H9 (cell line): ENCODE results near the gene GAMT. TPM values are rescaled to one million over a fixed set of nuclear protein-coding genes. Genes with fewer than 3 reads are reported as not detected.

Source experiments
- DNase-seq: peaks from one replicate; pipeline ENCODE4 v3.0.0-alpha.2; 2017
- H2AFZ ChIP-seq: one replicate; pipeline ENCODE4 v1.6.1; 2013; ENCODE audit warnings: mild to moderate bottlenecking, low read length, control low read depth, moderate library complexity
- H2AK5ac ChIP-seq: 2 replicates; pipeline ENCODE4 v1.6.1; 2013; ENCODE audit warnings: low read length, control low read depth, mixed read lengths; ENCODE audit not compliant: insufficient read length
- H2BK120ac ChIP-seq: one replicate; pipeline ENCODE4 v1.6.1; 2013; ENCODE audit warnings: low read depth, mild to moderate bottlenecking, low read length, control low read depth, inconsistent platforms; ENCODE audit not compliant: poor library complexity, severe bottlenecking
- H2BK12ac ChIP-seq: 2 replicates; pipeline ENCODE4 v1.6.1; 2013; ENCODE audit warnings: low read length, control low read depth, mixed read lengths, low read depth; ENCODE audit not compliant: insufficient read length
- H2BK15ac ChIP-seq: 2 replicates; pipeline ENCODE4 v1.6.1; 2013; ENCODE audit warnings: low read depth, low read length, control low read depth
- H2BK20ac ChIP-seq: one replicate; pipeline ENCODE4 v1.6.1; 2013; ENCODE audit warnings: low read depth, mild to moderate bottlenecking, low read length, control low read depth, inconsistent platforms; ENCODE audit not compliant: poor library complexity, severe bottlenecking
- H2BK5ac ChIP-seq: 2 replicates; pipeline ENCODE4 v1.6.1; 2013; ENCODE audit warnings: low read length, control low read depth, mixed read lengths; ENCODE audit not compliant: insufficient read length
- H3K14ac ChIP-seq: 2 replicates; pipeline ENCODE4 v1.6.1; 2013; ENCODE audit warnings: low read length, control low read depth; ENCODE audit not compliant: insufficient read depth
- H3K18ac ChIP-seq: 2 replicates; pipeline ENCODE4 v1.6.1; 2013; ENCODE audit warnings: low read depth, mild to moderate bottlenecking, mixed read lengths, low read length, control low read depth; ENCODE audit not compliant: insufficient read length
- H3K23ac ChIP-seq: 2 replicates; pipeline ENCODE4 v1.6.1; 2013; ENCODE audit warnings: low read length, control low read depth, mixed read lengths, low read depth; ENCODE audit not compliant: insufficient read length
- H3K23me2 ChIP-seq: 2 replicates; pipeline ENCODE4 v1.6.1; 2013; ENCODE audit warnings: low read depth, mild to moderate bottlenecking, mixed read lengths, low read length, control low read depth; ENCODE audit not compliant: insufficient read length, poor library complexity, severe bottlenecking
- H3K27ac ChIP-seq: 2 replicates; pipeline ENCODE4 v1.5.1; 2013; ENCODE audit warnings: low read length, control low read depth, mixed read lengths, low read depth; ENCODE audit not compliant: insufficient read length
- H3K27me3 ChIP-seq: 2 replicates; pipeline ENCODE4 v1.6.1; 2013; ENCODE audit warnings: low read length, control low read depth, inconsistent platforms; ENCODE audit not compliant: insufficient read depth
- H3K4ac ChIP-seq: 2 replicates; pipeline ENCODE4 v1.6.1; 2013; ENCODE audit warnings: low read depth, mild to moderate bottlenecking, control low read depth, inconsistent platforms, low read length, moderate library complexity
- H3K4me1 ChIP-seq: 2 replicates; pipeline ENCODE4 v1.6.1; 2013; ENCODE audit warnings: low read length, control low read depth, inconsistent platforms; ENCODE audit not compliant: insufficient read depth
- H3K4me2 ChIP-seq: 2 replicates; pipeline ENCODE4 v1.6.1; 2013; ENCODE audit warnings: low read length, control low read depth, mixed read lengths; ENCODE audit not compliant: insufficient read length, insufficient read depth
- H3K56ac ChIP-seq: 2 replicates; pipeline ENCODE4 v1.6.1; 2013; ENCODE audit warnings: low read depth, mild to moderate bottlenecking, mixed read lengths, low read length, control low read depth; ENCODE audit not compliant: insufficient read length
- H3K79me1 ChIP-seq: 2 replicates; pipeline ENCODE4 v1.6.1; 2013; ENCODE audit warnings: low read depth, mild to moderate bottlenecking, moderate library complexity, low read length, control low read depth, inconsistent platforms; ENCODE audit not compliant: insufficient read depth, poor library complexity, severe bottlenecking
- H3K79me2 ChIP-seq: 2 replicates; pipeline ENCODE4 v1.6.1; 2013; ENCODE audit warnings: low read length, control low read depth, inconsistent platforms; ENCODE audit not compliant: insufficient read depth
- H3K9ac ChIP-seq: 2 replicates; pipeline ENCODE4 v1.6.1; 2013; ENCODE audit warnings: low read length, control low read depth, mixed read lengths; ENCODE audit not compliant: insufficient read length; ENCODE audit errors: extremely low read depth
- H3K9me3 ChIP-seq: one replicate; pipeline ENCODE4 v1.6.1; 2013; ENCODE audit warnings: low read depth, low read length, inconsistent platforms; ENCODE audit not compliant: control insufficient read depth
- H3T11ph ChIP-seq: one replicate; pipeline ENCODE4 v1.6.1; 2013; ENCODE audit warnings: mild to moderate bottlenecking, low read length, control low read depth, inconsistent platforms
- H4K20me1 ChIP-seq: one replicate; pipeline ENCODE4 v1.6.1; 2013; ENCODE audit not compliant: control insufficient read depth, insufficient read length, insufficient read depth
- H4K5ac ChIP-seq: 2 replicates; pipeline ENCODE4 v1.6.1; 2013; ENCODE audit warnings: low read depth, mild to moderate bottlenecking, mixed read lengths, low read length, control low read depth; ENCODE audit not compliant: insufficient read length
- H4K8ac ChIP-seq: replicated peaks from 2 replicates; pipeline ENCODE4 v1.6.1; 2013; ENCODE audit warnings: low read length, control low read depth, mixed read lengths, low read depth; ENCODE audit not compliant: insufficient read length
- H4K91ac ChIP-seq: 2 replicates; pipeline ENCODE4 v1.6.1; 2013; ENCODE audit warnings: low read depth, mild to moderate bottlenecking, moderate library complexity, mixed read lengths, low read length, control low read depth; ENCODE audit not compliant: insufficient read length
- H3K27ac Mint-ChIP-seq, 3 experiments: 2 replicates in 2 of 3; 3 replicates in 1 of 3; pipeline ENCODE4 v1.8.0; 2020 to 2021; ENCODE audit warnings: mixed read lengths in 3 of 3, mild to moderate bottlenecking in 1 of 3, moderate library complexity in 1 of 3
- H3K27me3 Mint-ChIP-seq: 2 replicates; pipeline ENCODE4 v1.8.0; 2021; ENCODE audit warnings: low read depth, mild to moderate bottlenecking, moderate library complexity, mixed read lengths
- H3K36me3 Mint-ChIP-seq, 3 experiments: 2 replicates in 2 of 3; 3 replicates in 1 of 3; pipeline ENCODE4 v1.8.0; 2020 to 2021; ENCODE audit warnings: low read depth in 3 of 3, mixed read lengths in 3 of 3; ENCODE audit not compliant: insufficient read depth in 1 of 3
- H3K4me1 Mint-ChIP-seq, 2 experiments: 2 replicates each; pipeline ENCODE4 v1.8.0; 2020; ENCODE audit warnings: mixed read lengths in 2 of 2
- H3K4me3 Mint-ChIP-seq, 2 experiments: 2 replicates in 1 of 2; 3 replicates in 1 of 2; pipeline ENCODE4 v1.8.0; 2020 to 2021; ENCODE audit warnings: mild to moderate bottlenecking in 2 of 2, mixed read lengths in 2 of 2, moderate library complexity in 1 of 2
- H3K9me3 Mint-ChIP-seq, 2 experiments: 2 replicates in 1 of 2; 3 replicates in 1 of 2; pipeline ENCODE4 v1.8.0; 2020; ENCODE audit warnings: mild to moderate bottlenecking in 2 of 2, mixed read lengths in 2 of 2, moderate library complexity in 1 of 2
- CTCF ChIP-seq: fragments of 200-600 bp; sonication (generic); conservative IDR thresholded peaks from 3 replicates; pipeline ENCODE4 v1.8.0; 2021; ENCODE audit warnings: antibody characterized with exemption, mild to moderate bottlenecking
- whole genome bisulfite sequencing: extraction: QIAGEN DNeasy Blood & Tissue Kit; methylation state at CpG from one replicate; pipeline ENCODE4 v1.1.7; 2013; ENCODE audit warnings: missing lambda C conversion rate, low lambda C conversion rate, mixed read lengths; ENCODE audit not compliant: insufficient read length; ENCODE audit errors: extremely low coverage; 5-methylcytosine and 5-hydroxymethylcytosine counted together
- total RNA-seq: library from RNA; stranded (reverse); gene quantifications from 2 replicates; pipeline ENCODE4 v1.2.1, GENCODE V29; 2021

GAMT gene
- total RNA-seq, 1 experiment from 2014 or later, result 26.6 TPM

- Histone ChIP-seq H3K23me2 (peaks cover 6% of the 10 kb centered on the region), H3K56ac (no peak overlapping the region), H3K79me2 (peaks cover 3% of the 10 kb centered on the region; the same call in 1 of the 2 replicates), H3K27me3 (no peaks in the 10 kb centered on the region), H2AFZ (no peak overlapping the region), H3K14ac (no peak overlapping the region), H3T11ph (no peak overlapping the region), H2BK5ac (no peak overlapping the region), H4K20me1 (no peaks in the 10 kb centered on the region), H2BK120ac (no peak overlapping the region), H3K79me1 (peaks cover 6% of the 10 kb centered on the region), H4K91ac (no peak overlapping the region), H4K5ac (no peak overlapping the region), H3K4ac (no peak overlapping the region), H3K9me3 (no peaks in the 10 kb centered on the region), H3K4me1 (no peaks in the 10 kb centered on the region), H3K27ac (no peak overlapping the region), H3K9ac (no peak overlapping the region), H3K4me2 (no peak overlapping the region), H4K8ac (no peak overlapping the region), H2BK20ac (no peak overlapping the region), H3K18ac (no peak overlapping the region), H2BK15ac (no peak overlapping the region), H2AK5ac (no peak overlapping the region), H3K23ac (no peak overlapping the region), H2BK12ac (no peak overlapping the region)
- Mint-ChIP-seq H3K4me3 (no peak overlapping the region), H3K36me3 (peaks cover 20 to 36% (median 33%) of the 10 kb centered on the region in 3 experiments), H3K9me3 (peaks cover 3 to 5% of the 10 kb centered on the region in 2 experiments; a peak in 2 of 5 replicates), H3K27ac (no peak overlapping the region; a peak in 1 of 7 replicates), H3K27me3 (peaks cover 3% of the 10 kb centered on the region), H3K4me1 (peaks cover 6 to 7% of the 10 kb centered on the region in 2 experiments; a peak in 3 of 4 replicates)
- WGBS, result no CpG with 5 or more reads among the region's 45 CpGs
- DNase-seq, result no peak
- no peak for TF ChIP-seq CTCF
Observed at GRCh38 chr19:1387684-1388636, 13.4 kb downstream of the GAMT start.
